GM12875 (cell line): ENCODE data around the gene EP400.
"Not testable (repeated sequence)": the region's sequence is repeated elsewhere in the genome, so short reads cannot be mapped to it uniquely, and the experiment has no call there.

Experiments used
- H3K4me3 ChIP-seq: one replicate; pipeline ENCODE4 v1.5.1; 2011; ENCODE audit warnings: low read depth, low read length, control low read depth
- CTCF ChIP-seq: IDR thresholded peaks from 2 replicates; pipeline ENCODE4 v1.5.1; 2011; ENCODE audit warnings: low read depth, mild to moderate bottlenecking, control low read depth, inconsistent platforms, low read length, moderate library complexity, borderline replicate concordance; ENCODE audit not compliant: insufficient read depth

Gene EP400

GRCh38 chr12:131948166-131948712 lies 1.5 kb upstream of the EP400 start:
- TF ChIP-seq CTCF, result no peak
- H3K4me3 ChIP-seq, result no peak overlapping the region

GRCh38 chr12:131948713-131949430 lies 870 bp upstream of the EP400 start:
- peak overlapping the region; percentile 46 for H3K4me3 ChIP-seq

- no peak for TF ChIP-seq CTCF
These were observed 606 bp downstream of the EP400 start for GRCh38 chr12:131950182-131950913.

GRCh38 chr12:131953810-131954209 lies 4.1 kb downstream of the EP400 start:
- not testable (repeated sequence) for H3K4me3 ChIP-seq

More at GRCh38 chr12:131950182-131950913, 606 bp downstream of the EP400 start:
- peak overlapping the region; percentile 93 for H3K4me3 ChIP-seq

GRCh38 chr12:131954460-131954859 lies 4.7 kb downstream of the EP400 start:
- H3K4me3 ChIP-seq, result not testable (repeated sequence)

GRCh38 chr12:131959116-131959515 lies 9.4 kb downstream of the EP400 start:
- TF ChIP-seq CTCF, result no peak
- no peak overlapping the region for H3K4me3 ChIP-seq

GRCh38 chr12:131959641-131960589 lies 10.2 kb downstream of the EP400 start:
- TF ChIP-seq CTCF, result no peak
- no peak overlapping the region for H3K4me3 ChIP-seq

- H3K4me3 ChIP-seq, result not testable (repeated sequence)
These were observed 11.0 kb downstream of the EP400 start for GRCh38 chr12:131960590-131961325.

GRCh38 chr12:131961328-131961727 lies 11.6 kb downstream of the EP400 start:
- H3K4me3 ChIP-seq, result not testable (repeated sequence)
